Adrenal gland (tissue), 12 donors: Measurements from ENCODE around the gene AMN. TPM values are rescaled to one million over a fixed set of nuclear protein-coding genes. Genes with fewer than 3 reads are reported as not detected.

Source experiments
- DNase-seq, 7 donors: peaks; one replicate each; pipeline ENCODE4 v3.0.0-alpha.2; 2019 to 2020
- H3K27ac ChIP-seq, 5 donors: fragments of 200-600 bp; sonication (generic) in 4 of 5; 1 replicate in 3 of 5; 2 replicates in 2 of 5; pipeline versions ENCODE4 v1.5.1 to v1.8.0; 2016 to 2020; ENCODE audit warnings: mild to moderate bottlenecking in 1 of 5
- H3K27me3 ChIP-seq: fragments of 200-600 bp; 2 replicates; pipeline ENCODE4 v1.8.0; 2021
- H3K36me3 ChIP-seq, 2 donors: fragments of 200-600 bp; replicated peaks in 1 of 2; 1 replicate in 1 of 2; 2 replicates in 1 of 2; pipeline versions ENCODE4 v1.5.1 to v1.8.0; 2018 to 2022
- H3K4me1 ChIP-seq, 2 donors: fragments of 200-600 bp; replicated peaks in 1 of 2; 1 replicate in 1 of 2; 2 replicates in 1 of 2; pipeline versions ENCODE4 v1.5.1 to v1.8.0; 2018 to 2021
- H3K4me3 ChIP-seq, 4 donors: fragments of 200-600 bp; sonication (generic) in 3 of 4; one replicate each; pipeline ENCODE4 v1.5.1; 2016 to 2018
- H3K9me3 ChIP-seq, 3 donors: fragments of 200-600 bp; sonication (generic) in 1 of 3; replicated peaks in 1 of 3; 1 replicate in 2 of 3; 2 replicates in 1 of 3; pipeline versions ENCODE4 v1.5.1 to v1.8.0; 2016 to 2021
- CTCF ChIP-seq, 6 experiments: fragments of 450-650 bp in 4 of 6; fragments of 200-600 bp in 2 of 6; sonication (generic) in 1 of 6; IDR thresholded peaks; 1 replicate in 5 of 6; 2 replicates in 1 of 6; pipeline versions ENCODE4 v1.5.1 to v1.8.0; 2016 to 2021; ENCODE audit warnings: antibody characterized with exemption in 6 of 6, mild to moderate bottlenecking in 2 of 6, moderate library complexity in 1 of 6
- POLR2A ChIP-seq, 2 donors: fragments of 450-650 bp; IDR thresholded peaks; one replicate each; pipeline ENCODE4 v1.6.1; 2017; ENCODE audit warnings: antibody characterized with exemption in 2 of 2, mild to moderate bottlenecking in 2 of 2, moderate library complexity in 1 of 2
- WGBS, 4 donors: extraction: QIAGEN DNeasy Blood & Tissue Kit in 2 of 4; methylation state at CpG; one replicate each; pipeline versions ENCODE4 v1.1.5 to v1.1.7; 2013 to 2017; 5-methylcytosine and 5-hydroxymethylcytosine counted together
- intact Hi-C, 2 donors: fragments of 100-400 bp; cut with DNase I; formaldehyde crosslinking; loops; one replicate each; pipeline versions ENCODE4 v1.14.1 to v1.15.0; 2022 to 2023
- polyA plus RNA-seq, 3 donors: library from polyadenylated mRNA; stranded (reverse); fragments of 200-250 nt in 2 of 3; fragments of 350-450 nt in 1 of 3; fragmentation: Illumina TruSeq in 1 of 3; extraction: RNeasy Lipid Tissue Mini Kit (QIAGEN cat#74804) in 1 of 3; gene quantifications; one replicate each; pipeline ENCODE4 v1.2.3, GENCODE V29; 2013 to 2014
- total RNA-seq, 9 donors: library from RNA; depleted of rRNA in 4 of 9; stranded (reverse); fragments of >200 nt in 4 of 9; fragments of 120-200 nt in 1 of 9; fragmentation: NEBNext Ultra II Directional in 1 of 9; extraction: Animal tissue kit (Norgen Biotek cat#: 25700) in 1 of 9; gene quantifications; one replicate each; pipeline versions ENCODE4 v1.1.0 to v1.2.4, GENCODE V29; 2013 to 2023
- donor health status: healthy with polysubstance abuse.
- donor health status: Bipolar disorder and iron deficiency.
- donor health status: DM: yes; HTN: yes; CAD: no.
- donor health status: DM: no; HTN: no; CAD: no.
- donor health status: DM: no; HTN: no; CAD: no.
- donor health status: DM: yes; HTN: yes; CAD: no.

Gene AMN
- total and polyA plus RNA-seq, 12 donors = 0.07 to 3.6 (median 0.35) TPM; not detected in 4

GRCh38 chr14:102920998-102921304, 1.5 kb upstream of the AMN start:
- peaks cover 0 to 11% of the 10 kb centered on the region in 2 donors for H3K4me1 ChIP-seq
- no peak overlapping the region for H3K27ac ChIP-seq
- intact Hi-C loops = no loop called here
- no peaks in the 10 kb centered on the region for H3K36me3 ChIP-seq
- H3K4me3 ChIP-seq = no peak overlapping the region
- peaks cover 3% of the 10 kb centered on the region for H3K27me3 ChIP-seq
- TF ChIP-seq POLR2A (IDR thresholded peaks at IDR 0.05) (no peak), CTCF (IDR thresholded peaks at IDR 0.05) (no peak)
- DNase-seq = no peak
- no peaks in the 10 kb centered on the region for H3K9me3 ChIP-seq
- WGBS, 4 donors = 95 to 100% (median 96%) methylated on average over 1 of the region's 1 CpG

- no peak overlapping the region for H3K27ac ChIP-seq
- H3K9me3 ChIP-seq = no peaks in the 10 kb centered on the region
- no peaks in the 10 kb centered on the region for H3K36me3 ChIP-seq
- no peak overlapping the region for H3K4me3 ChIP-seq
- no peak for TF ChIP-seq CTCF (IDR thresholded peaks at IDR 0.05)
- no peak for TF ChIP-seq POLR2A (IDR thresholded peaks at IDR 0.05)
- DNase-seq = no peak
- 6 to 12% (median 8%) methylated on average over 26 to 53 of the region's 53 CpGs; no CpG with 5 or more reads in 1 of the 4 donors for WGBS, 4 donors
- H3K4me1 ChIP-seq = peaks cover 0 to 15% of the 10 kb centered on the region in 2 donors
- peaks cover 3% of the 10 kb centered on the region for H3K27me3 ChIP-seq
- intact Hi-C loops = no loop called here
Measured at GRCh38 chr14:102923201-102923924, 900 bp downstream of the AMN start.

- intact Hi-C loops = no loop called here
Measured at GRCh38 chr14:102923925-102924486, 1.5 kb downstream of the AMN start.

More at GRCh38 chr14:102923925-102924486, 1.5 kb downstream of the AMN start:
- Histone ChIP-seq H3K27ac (no peak overlapping the region), H3K9me3 (no peaks in the 10 kb centered on the region), H3K4me1 (peaks cover 6 to 21% of the 10 kb centered on the region in 2 donors), H3K4me3 (no peak overlapping the region), H3K36me3 (no peaks in the 10 kb centered on the region), H3K27me3 (peaks cover 8% of the 10 kb centered on the region)
- no peak for DNase-seq
- 40 to 77% (median 49%) methylated on average over 4 to 11 of the region's 11 CpGs for WGBS, 4 donors
- no peak for TF ChIP-seq CTCF (IDR thresholded peaks at IDR 0.05)
- TF ChIP-seq POLR2A (IDR thresholded peaks at IDR 0.05) = no peak
